Measurements from ENCODE around the gene TOP3B. TPM values are rescaled to one million over a fixed set of nuclear protein-coding genes. Genes with fewer than 3 reads are reported as not detected.

The TOP3B gene
- total and polyA plus RNA-seq, 10 of the 15 experiments (the other 5 are each of a cell fraction or from before 2014, with no cell fraction given), result 0.60 to 47.3 (median 33.7) TPM

DNA sequence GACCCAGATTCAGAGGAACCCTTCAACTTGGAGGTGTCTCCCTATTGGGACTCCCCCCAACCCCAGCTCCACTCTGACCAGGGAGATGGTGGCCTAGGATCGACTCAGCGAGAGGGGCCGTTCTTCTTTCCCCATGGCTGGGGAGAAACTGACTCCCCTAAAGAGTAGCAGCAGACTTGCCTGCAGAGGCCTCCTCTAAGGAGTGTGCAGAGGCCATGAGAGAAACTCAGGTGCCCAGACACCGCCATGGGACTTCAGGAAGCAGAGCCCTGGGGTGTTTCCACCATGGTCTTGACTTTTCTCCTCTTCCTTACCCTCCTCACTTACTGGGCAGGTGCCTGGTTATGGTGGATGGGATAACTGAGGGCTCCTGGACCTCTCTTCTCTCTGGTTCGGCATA lies 2.6 kb upstream of the TOP3B start:
- H3K27me3 ChIP-seq (replicated peaks in 1 of 2; ENCODE audit: control insufficient read depth in 2 of 2, insufficient read depth in 2 of 2, low read length in 1 of 2), result no peaks in the 10 kb centered on the region
- peak overlapping the region; percentile 15; the same call in 1 of the 2 replicates for H2AFZ ChIP-seq (ENCODE audit: control insufficient read depth, low read depth, low read length)
- H3K9ac ChIP-seq (ENCODE audit: control insufficient read depth, insufficient read depth, low read length), result no peak overlapping the region
- H3K27ac ChIP-seq (ENCODE audit: control insufficient read depth, insufficient read depth), result no peak overlapping the region
- H3K36me3 ChIP-seq (ENCODE audit: control insufficient read depth in 2 of 2, insufficient read depth in 2 of 2, low read length in 1 of 2), result no peaks in the 10 kb centered on the region
- ATAC-seq, result no peak
- no peak overlapping the region for H3K4me3 ChIP-seq
- no peak for DNase-seq (ENCODE audit: low read depth, low spot score)
- ChIA-PET SMC1A (ENCODE audit: uncharacterized antibody, unreplicated experiment) (interaction anchor here (1.4 kb wide), 1 partner anchor 76 kb away, joined by 5 read pairs; no protein-coding TSS in a partner anchor), RAD21 (ENCODE audit: unreplicated experiment) (interaction anchor here (0.7 to 1.8 kb wide), 4 partner anchors 42 to 60 kb away, joined by 4 to 11 read pairs (median 4); no protein-coding TSS in a partner anchor), POLR2A (interaction anchor here (0.6 to 0.7 kb wide), 2 partner anchors 220 to 932 kb away, joined by 3 to 5 read pairs; no protein-coding TSS in a partner anchor), CTCF (interaction anchor here (0.7 to 1.3 kb wide), 15 partner anchors 10 to 970 kb away, joined by 3 to 5 read pairs (median 3); no protein-coding TSS in a partner anchor)
- H4K20me1 ChIP-seq (ENCODE audit: control insufficient read depth, insufficient read depth), result no peaks in the 10 kb centered on the region
- no TSS peak for BruUV-seq (replicated peaks)
- H3K4me1 ChIP-seq (ENCODE audit: control insufficient read depth, insufficient read depth, low read length), result peaks cover 4% of the 10 kb centered on the region
- in situ Hi-C loops (cut with MboI), result no loop called here
- FAIRE-seq, result no peak
- peaks cover 18% of the 10 kb centered on the region for H3K79me2 ChIP-seq (ENCODE audit: control insufficient read depth, insufficient read depth, low read length)
- 70% methylated on average over 5 of the region's 5 CpGs for WGBS (ENCODE audit: insufficient coverage, insufficient replicate concordance, low lambda C conversion rate, missing lambda C conversion rate)
- no peak overlapping the region for H3K4me2 ChIP-seq (ENCODE audit: control insufficient read depth, insufficient read depth)
- TF ChIP-seq KDM1A (IDR thresholded peaks at IDR 0.05; ENCODE audit: borderline replicate concordance) (no peak), RELB (IDR thresholded peaks at IDR 0.05; ENCODE audit: low read depth) (no peak), BACH1 (IDR thresholded peaks at IDR 0.05; ENCODE audit: borderline replicate concordance) (no peak), MXI1 (IDR thresholded peaks at IDR 0.05; ENCODE audit: low read depth, low read length) (no peak), RB1 (IDR thresholded peaks at IDR 0.05; ENCODE audit: borderline replicate concordance) (no peak), FOXM1 (IDR thresholded peaks at IDR 0.05; ENCODE audit: low read depth, low read length) (no peak)
- TF ChIP-seq, protein P1, sequence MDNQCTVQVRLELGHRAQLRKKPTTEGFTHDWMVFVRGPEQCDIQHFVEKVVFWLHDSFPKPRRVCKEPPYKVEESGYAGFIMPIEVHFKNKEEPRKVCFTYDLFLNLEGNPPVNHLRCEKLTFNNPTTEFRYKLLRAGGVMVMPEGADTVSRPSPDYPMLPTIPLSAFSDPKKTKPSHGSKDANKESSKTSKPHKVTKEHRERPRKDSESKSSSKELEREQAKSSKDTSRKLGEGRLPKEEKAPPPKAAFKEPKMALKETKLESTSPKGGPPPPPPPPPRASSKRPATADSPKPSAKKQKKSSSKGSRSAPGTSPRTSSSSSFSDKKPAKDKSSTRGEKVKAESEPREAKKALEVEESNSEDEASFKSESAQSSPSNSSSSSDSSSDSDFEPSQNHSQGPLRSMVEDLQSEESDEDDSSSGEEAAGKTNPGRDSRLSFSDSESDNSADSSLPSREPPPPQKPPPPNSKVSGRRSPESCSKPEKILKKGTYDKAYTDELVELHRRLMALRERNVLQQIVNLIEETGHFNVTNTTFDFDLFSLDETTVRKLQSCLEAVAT (IDR thresholded peaks at IDR 0.05), result no peak
- TF ChIP-seq, protein P2, sequence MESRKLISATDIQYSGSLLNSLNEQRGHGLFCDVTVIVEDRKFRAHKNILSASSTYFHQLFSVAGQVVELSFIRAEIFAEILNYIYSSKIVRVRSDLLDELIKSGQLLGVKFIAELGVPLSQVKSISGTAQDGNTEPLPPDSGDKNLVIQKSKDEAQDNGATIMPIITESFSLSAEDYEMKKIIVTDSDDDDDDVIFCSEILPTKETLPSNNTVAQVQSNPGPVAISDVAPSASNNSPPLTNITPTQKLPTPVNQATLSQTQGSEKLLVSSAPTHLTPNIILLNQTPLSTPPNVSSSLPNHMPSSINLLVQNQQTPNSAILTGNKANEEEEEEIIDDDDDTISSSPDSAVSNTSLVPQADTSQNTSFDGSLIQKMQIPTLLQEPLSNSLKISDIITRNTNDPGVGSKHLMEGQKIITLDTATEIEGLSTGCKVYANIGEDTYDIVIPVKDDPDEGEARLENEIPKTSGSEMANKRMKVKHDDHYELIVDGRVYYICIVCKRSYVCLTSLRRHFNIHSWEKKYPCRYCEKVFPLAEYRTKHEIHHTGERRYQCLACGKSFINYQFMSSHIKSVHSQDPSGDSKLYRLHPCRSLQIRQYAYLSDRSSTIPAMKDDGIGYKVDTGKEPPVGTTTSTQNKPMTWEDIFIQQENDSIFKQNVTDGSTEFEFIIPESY (IDR thresholded peaks at IDR 0.05), result no peak
- intact Hi-C loops (cut with micrococcal nuclease; ENCODE audit: unreplicated experiment), result no loop called here
- H3K9me3 ChIP-seq (replicated peaks; ENCODE audit: control insufficient read depth, insufficient read depth, low read length), result no peaks in the 10 kb centered on the region
